Measurements from ENCODE around the gene FAM111B. TPM values are rescaled to one million over a fixed set of nuclear protein-coding genes. Genes with fewer than 3 reads are reported as not detected.

FAM111B gene
- total RNA-seq, 3 donors from 2014 or later (not counting 1 experiment from before 2014, with no cell fraction given) = 1.2 to 1.9 (median 1.4) TPM

- peaks cover 19% of the 10 kb centered on the region for H3K36me3 Mint-ChIP-seq
- intact Hi-C loops (cut with micrococcal nuclease) = no loop called here
Observed at GRCh38 chr11:59151761-59152160, 44.7 kb downstream of the FAM111B start.

GRCh38 chr11:59152312-59152951 is 45.4 kb downstream of the FAM111B start:
- H3K4me3 ChIP-seq (ENCODE audit: low read length) = no peak overlapping the region
- H3K9me3 Mint-ChIP-seq = no peaks in the 10 kb centered on the region
- peaks cover 31% of the 10 kb centered on the region for H3K36me3 ChIP-seq (ENCODE audit: control insufficient read depth, insufficient read depth, low read length)
- ATAC-seq (no peak), DNase-seq (no peak)
- H3K4me1 ChIP-seq (ENCODE audit: control insufficient read depth, insufficient read depth, low read length) = no peaks in the 10 kb centered on the region
- no peak overlapping the region for H3K4me3 Mint-ChIP-seq
- 71% methylated on average over 8 of the region's 8 CpGs for WGBS (ENCODE audit: insufficient coverage)
- peak overlapping the region; percentile 35 for H3K27ac ChIP-seq (ENCODE audit: low read length)
- H3K4me1 Mint-ChIP-seq = peaks cover 10% of the 10 kb centered on the region in 2 donors
- no peaks in the 10 kb centered on the region for H3K27me3 Mint-ChIP-seq (ENCODE audit: low read depth in 2 of 2)
- peaks cover 19% of the 10 kb centered on the region for H3K36me3 Mint-ChIP-seq
- intact Hi-C loops (cut with micrococcal nuclease) = no loop called here
- TF ChIP-seq CTCF (IDR thresholded peaks at IDR 0.05) = no peak
- H3K27ac Mint-ChIP-seq = peak overlapping the region in 1 of 2 donors; percentile 49
- no peaks in the 10 kb centered on the region for H3K9me3 ChIP-seq (ENCODE audit: control insufficient read depth, insufficient read depth, low read length)
- H3K27me3 ChIP-seq (ENCODE audit: control insufficient read depth, insufficient read depth, low read length) = no peaks in the 10 kb centered on the region

More at GRCh38 chr11:59151761-59152160, 44.7 kb downstream of the FAM111B start:
- no peaks in the 10 kb centered on the region for H3K9me3 Mint-ChIP-seq
- ATAC-seq = no peak
- Histone ChIP-seq H3K9me3 (ENCODE audit: control insufficient read depth, insufficient read depth, low read length) (no peaks in the 10 kb centered on the region), H3K27me3 (ENCODE audit: control insufficient read depth, insufficient read depth, low read length) (no peaks in the 10 kb centered on the region), H3K36me3 (ENCODE audit: control insufficient read depth, insufficient read depth, low read length) (peaks cover 31% of the 10 kb centered on the region), H3K4me1 (ENCODE audit: control insufficient read depth, insufficient read depth, low read length) (no peaks in the 10 kb centered on the region), H3K27ac (ENCODE audit: low read length) (no peak overlapping the region), H3K4me3 (ENCODE audit: low read length) (no peak overlapping the region)
- peaks cover 10 to 14% of the 10 kb centered on the region in 2 donors for H3K4me1 Mint-ChIP-seq
- 88% methylated on average over 1 of the region's 1 CpG for WGBS (ENCODE audit: insufficient coverage)
- peak overlapping the region in 1 of 2 donors; percentile 49 for H3K27ac Mint-ChIP-seq
- TF ChIP-seq CTCF (IDR thresholded peaks at IDR 0.05) = no peak
- DNase-seq = no peak
- H3K4me3 Mint-ChIP-seq = no peak overlapping the region
- H3K27me3 Mint-ChIP-seq (ENCODE audit: low read depth in 2 of 2) = no peaks in the 10 kb centered on the region

- Mint-ChIP-seq H3K9me3 (no peaks in the 10 kb centered on the region), H3K36me3 (peaks cover 14% of the 10 kb centered on the region), H3K27ac (no peak overlapping the region), H3K27me3 (ENCODE audit: low read depth in 2 of 2) (no peaks in the 10 kb centered on the region), H3K4me3 (no peak overlapping the region), H3K4me1 (peaks cover 13 to 14% of the 10 kb centered on the region in 2 donors)
- intact Hi-C loops (cut with micrococcal nuclease) = loop anchor here (5.0 kb wide), 1 partner anchor 302 kb away; no protein-coding TSS in a partner anchor
- 91% methylated on average over 5 of the region's 5 CpGs for WGBS (ENCODE audit: insufficient coverage)
- no peaks in the 10 kb centered on the region for H3K27me3 ChIP-seq (ENCODE audit: control insufficient read depth, insufficient read depth, low read length)
- no peak overlapping the region for H3K27ac ChIP-seq (ENCODE audit: low read length)
- H3K9me3 ChIP-seq (ENCODE audit: control insufficient read depth, insufficient read depth, low read length) = no peaks in the 10 kb centered on the region
- TF ChIP-seq CTCF (IDR thresholded peaks at IDR 0.05) = no peak
- no peak for ATAC-seq
- no peak overlapping the region for H3K4me3 ChIP-seq (ENCODE audit: low read length)
- H3K4me1 ChIP-seq (ENCODE audit: control insufficient read depth, insufficient read depth, low read length) = peaks cover 4% of the 10 kb centered on the region
- peaks cover 22% of the 10 kb centered on the region for H3K36me3 ChIP-seq (ENCODE audit: control insufficient read depth, insufficient read depth, low read length)
- no peak for DNase-seq
Observed at GRCh38 chr11:59154610-59155009, 47.6 kb downstream of the FAM111B start.
